Prostate gland (tissue), 2 donors: ENCODE measurements around the gene KLHL24. TPM values are rescaled to one million over a fixed set of nuclear protein-coding genes. Genes with fewer than 3 reads are reported as not detected.

Experiments used
- DNase-seq: peaks from one replicate; pipeline ENCODE4 v3.0.0-alpha.2; 2019; ENCODE audit warnings: low spot score
- H3K27ac ChIP-seq, 2 donors: fragments of 200-600 bp; sonication (generic); 2 replicates each; pipeline ENCODE4 v1.5.1; 2017 to 2019
- H3K27me3 ChIP-seq: fragments of 200-600 bp; sonication (generic); replicated peaks from 2 replicates; pipeline ENCODE4 v1.5.1; 2019; ENCODE audit not compliant: insufficient read depth
- H3K36me3 ChIP-seq, 2 donors: fragments of 200-600 bp; sonication (generic); 1 replicate in 1 of 2; 2 replicates in 1 of 2; pipeline versions ENCODE4 v1.5.1 to v1.8.1; 2017 to 2019
- H3K4me1 ChIP-seq: fragments of 200-600 bp; sonication (generic); replicated peaks from 2 replicates; pipeline ENCODE4 v1.5.1; 2019
- H3K4me3 ChIP-seq, 2 donors: fragments of 200-600 bp; sonication (generic); 2 replicates each; pipeline ENCODE4 v1.5.1; 2017 to 2019
- H3K9me3 ChIP-seq: fragments of 200-600 bp; sonication (generic); 2 replicates; pipeline ENCODE4 v1.5.1; 2017
- CTCF ChIP-seq, 4 experiments: fragments of 200-600 bp in 2 of 4; fragments of 450-650 bp in 2 of 4; sonication (generic) in 2 of 4; IDR thresholded peaks; 1 replicate in 3 of 4; 2 replicates in 1 of 4; pipeline ENCODE4 v1.5.1; 2016 to 2019; ENCODE audit warnings: antibody characterized with exemption in 4 of 4, mild to moderate bottlenecking in 2 of 4, moderate library complexity in 2 of 4
- POLR2A ChIP-seq: fragments of 450-650 bp; IDR thresholded peaks from one replicate; pipeline ENCODE4 v1.6.1; 2016; ENCODE audit warnings: antibody characterized with exemption, mild to moderate bottlenecking
- POLR2AphosphoS5 ChIP-seq: sonication (generic); formaldehyde crosslinking; IDR thresholded peaks from one replicate; pipeline ENCODE4 v1.6.1; 2017; ENCODE audit warnings: antibody characterized with exemption
- WGBS: methylation state at CpG from one replicate; pipeline ENCODE4 v1.1.5; 2018; 5-methylcytosine and 5-hydroxymethylcytosine counted together
- intact Hi-C: fragments of 100-400 bp; cut with DNase I; formaldehyde crosslinking; loops from one replicate; pipeline ENCODE4 v1.14.2; 2022
- total RNA-seq, 2 donors: library from RNA; depleted of rRNA; stranded (reverse); fragments of >200 nt; gene quantifications; one replicate each; pipeline ENCODE4 v1.1.0, GENCODE V29; 2016

KLHL24 gene
- total RNA-seq, 2 donors from 2014 or later, result 69.5 to 79.2 TPM

- no peaks in the 10 kb centered on the region for H3K36me3 ChIP-seq
- WGBS, result 90% methylated on average over 5 of the region's 5 CpGs
- no peak for DNase-seq
These were observed 96.2 kb downstream of the KLHL24 start for GRCh38 chr3:183731611-183732010.

GRCh38 chr3:183733553-183733952, 98.1 kb downstream of the KLHL24 start:
- no peaks in the 10 kb centered on the region for H3K4me1 ChIP-seq
- H3K27ac ChIP-seq, result no peak overlapping the region
- H3K4me3 ChIP-seq, result no peak overlapping the region
- 84% methylated on average over 7 of the region's 7 CpGs for WGBS
- H3K9me3 ChIP-seq, result no peaks in the 10 kb centered on the region
- TF ChIP-seq POLR2AphosphoS5, result no peak
- no peak for TF ChIP-seq POLR2A
- no peak for TF ChIP-seq CTCF (IDR thresholded peaks at IDR 0.05)
- DNase-seq, result no peak
- no peaks in the 10 kb centered on the region for H3K27me3 ChIP-seq
- intact Hi-C loops, result no loop called here
- no peaks in the 10 kb centered on the region for H3K36me3 ChIP-seq

More at GRCh38 chr3:183731611-183732010, 96.2 kb downstream of the KLHL24 start:
- Histone ChIP-seq H3K27ac (no peak overlapping the region), H3K4me1 (no peaks in the 10 kb centered on the region), H3K27me3 (no peaks in the 10 kb centered on the region), H3K9me3 (no peaks in the 10 kb centered on the region), H3K4me3 (no peak overlapping the region)
- intact Hi-C loops, result no loop called here
- TF ChIP-seq POLR2AphosphoS5 (no peak), CTCF (IDR thresholded peaks at IDR 0.05) (no peak), POLR2A (no peak)

Other genes starting within 250 kb of the KLHL24 start
- gene MCF2L2, start 207.0 kb upstream of the KLHL24 start, total RNA-seq, result 1 to 10 TPM in 1 of 2 donors, under 1 TPM in 1; 0.41 to 4.0 TPM
- gene KLHL6, start 79.9 kb upstream of the KLHL24 start, total RNA-seq, result 1 to 10 TPM; 1.0 to 1.2 TPM
- 10 to 100 TPM; 24.1 to 24.8 TPM for gene YEATS2, start 62.2 kb downstream of the KLHL24 start, total RNA-seq
- 10 to 100 TPM; 17.3 to 22.3 TPM for gene MAP6D1, start 190.0 kb downstream of the KLHL24 start, total RNA-seq
- gene PARL, start 249.3 kb downstream of the KLHL24 start, total RNA-seq, result 10 to 100 TPM; 31.5 to 44.3 TPM